Smooth muscle cell (in vitro differentiated cells): ENCODE results near the gene EIF2B1. TPM values are rescaled to one million over a fixed set of nuclear protein-coding genes. Genes with fewer than 3 reads are reported as not detected.

Experiments
- DNase-seq: peaks from one replicate; lab custom pipeline; 2025; ENCODE audit not compliant: unreplicated experiment; lab: John Stamatoyannopoulos, UW
- H2AFZ ChIP-seq: fragments of 200-600 bp; sonication (generic); 2 replicates; pipeline ENCODE4 v1.6.0; 2016; ENCODE audit warnings: antibody characterized with exemption, low read depth, mild to moderate bottlenecking
- H3F3A ChIP-seq: fragments of 200-600 bp; sonication (generic); 2 replicates; pipeline ENCODE4 v1.6.0; 2017; ENCODE audit warnings: antibody characterized with exemption, low read depth
- H3K27ac ChIP-seq: fragments of 200-600 bp; sonication (generic); 2 replicates; pipeline ENCODE4 v1.5.1; 2016; ENCODE audit warnings: low read depth, mild to moderate bottlenecking
- H3K27me3 ChIP-seq: fragments of 200-600 bp; sonication (generic); 2 replicates; pipeline ENCODE4 v1.6.1; 2016; ENCODE audit warnings: low read depth, mild to moderate bottlenecking
- H3K36me3 ChIP-seq: fragments of 200-600 bp; sonication (generic); 2 replicates; pipeline ENCODE4 v1.5.1; 2016; ENCODE audit warnings: low read depth
- H3K4me1 ChIP-seq: fragments of 200-600 bp; sonication (generic); 2 replicates; pipeline ENCODE4 v1.5.1; 2016; ENCODE audit warnings: low read depth
- H3K4me2 ChIP-seq: fragments of 200-600 bp; sonication (generic); 2 replicates; pipeline ENCODE4 v1.6.0; 2016; ENCODE audit warnings: mild to moderate bottlenecking
- H3K4me3 ChIP-seq: fragments of 200-600 bp; sonication (generic); 2 replicates; pipeline ENCODE4 v1.5.1; 2016; ENCODE audit warnings: mild to moderate bottlenecking
- H3K79me2 ChIP-seq: fragments of 200-600 bp; sonication (generic); 2 replicates; pipeline ENCODE4 v1.6.0; 2016; ENCODE audit warnings: low read depth, mild to moderate bottlenecking
- H3K9ac ChIP-seq: fragments of 200-600 bp; sonication (generic); 2 replicates; pipeline ENCODE4 v1.6.0; 2016; ENCODE audit warnings: low read depth
- H3K9me3 ChIP-seq: fragments of 200-600 bp; sonication (generic); replicated peaks from 2 replicates; pipeline ENCODE4 v1.5.1; 2016; ENCODE audit warnings: low read depth
- H4K20me1 ChIP-seq: fragments of 200-600 bp; sonication (generic); 2 replicates; pipeline ENCODE4 v1.6.0; 2016; ENCODE audit warnings: low read depth
- WGBS: methylation state at CpG from one replicate; pipeline ENCODE4 v1.1.7; 2016; ENCODE audit warnings: low lambda C conversion rate; 5-methylcytosine and 5-hydroxymethylcytosine counted together
- polyA plus RNA-seq: library from polyadenylated mRNA; unstranded; fragments of >200 nt; fragmentation: Nextera tagmentation; extraction: Ambion mirVana; gene quantifications from 2 replicates; pipeline ENCODE4 v1.2.1, GENCODE V29; 2016
- total RNA-seq: library from RNA; depleted of rRNA; stranded (reverse); fragments of >200 nt; gene quantifications from 2 replicates; pipeline ENCODE4 v1.2.3, GENCODE V29; 2014
- TF ChIP-seq, protein P1 (sequence below): fragments of 200-600 bp; sonication (generic); IDR thresholded peaks from 2 replicates; pipeline ENCODE4 v1.5.1; 2017; ENCODE audit warnings: borderline replicate concordance, mild to moderate bottlenecking, antibody characterized with exemption; ENCODE audit not compliant: insufficient read depth, poor library complexity, severe bottlenecking

EIF2B1 gene
- total and polyA plus RNA-seq, 2 experiments from 2014 or later: 47.0 to 87.4 TPM

DNA sequence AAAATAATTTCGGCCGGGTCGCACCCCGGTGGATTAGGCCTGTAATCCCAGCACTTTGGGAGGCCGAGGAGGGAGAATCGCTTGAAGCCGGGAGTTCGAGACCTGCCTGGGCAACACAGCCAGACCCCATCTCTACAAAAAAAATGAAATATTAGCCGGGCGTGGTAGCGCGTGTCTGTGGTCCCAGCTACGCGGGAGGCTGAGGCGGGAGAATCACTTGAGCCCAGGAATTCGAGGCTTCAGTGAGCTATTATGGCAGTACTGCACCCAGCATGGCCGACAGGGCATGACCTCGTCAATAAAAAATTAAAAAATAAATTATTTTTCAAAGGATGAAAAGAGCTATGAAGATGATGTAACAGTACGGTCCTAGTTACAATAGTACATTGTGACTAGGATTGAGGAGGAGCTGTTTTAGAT is 666 bp upstream of the EIF2B1 start:
- Histone ChIP-seq H3K4me1 (no peaks in the 10 kb centered on the region), H3K79me2 (peaks cover 30% of the 10 kb centered on the region), H3K27me3 (no peaks in the 10 kb centered on the region), H3F3A (no peaks in the 10 kb centered on the region), H3K9me3 (no peaks in the 10 kb centered on the region), H3K4me2 (peak overlapping the region; percentile 88), H3K36me3 (peaks cover 3% of the 10 kb centered on the region), H2AFZ (peak overlapping the region; percentile 53), H4K20me1 (no peaks in the 10 kb centered on the region), H3K9ac (peak overlapping the region; percentile 90), H3K27ac (peak overlapping the region; percentile 80), H3K4me3 (peak overlapping the region; percentile 78)
- 21% methylated on average over 19 of the region's 19 CpGs for WGBS
- TF ChIP-seq, protein P1, sequence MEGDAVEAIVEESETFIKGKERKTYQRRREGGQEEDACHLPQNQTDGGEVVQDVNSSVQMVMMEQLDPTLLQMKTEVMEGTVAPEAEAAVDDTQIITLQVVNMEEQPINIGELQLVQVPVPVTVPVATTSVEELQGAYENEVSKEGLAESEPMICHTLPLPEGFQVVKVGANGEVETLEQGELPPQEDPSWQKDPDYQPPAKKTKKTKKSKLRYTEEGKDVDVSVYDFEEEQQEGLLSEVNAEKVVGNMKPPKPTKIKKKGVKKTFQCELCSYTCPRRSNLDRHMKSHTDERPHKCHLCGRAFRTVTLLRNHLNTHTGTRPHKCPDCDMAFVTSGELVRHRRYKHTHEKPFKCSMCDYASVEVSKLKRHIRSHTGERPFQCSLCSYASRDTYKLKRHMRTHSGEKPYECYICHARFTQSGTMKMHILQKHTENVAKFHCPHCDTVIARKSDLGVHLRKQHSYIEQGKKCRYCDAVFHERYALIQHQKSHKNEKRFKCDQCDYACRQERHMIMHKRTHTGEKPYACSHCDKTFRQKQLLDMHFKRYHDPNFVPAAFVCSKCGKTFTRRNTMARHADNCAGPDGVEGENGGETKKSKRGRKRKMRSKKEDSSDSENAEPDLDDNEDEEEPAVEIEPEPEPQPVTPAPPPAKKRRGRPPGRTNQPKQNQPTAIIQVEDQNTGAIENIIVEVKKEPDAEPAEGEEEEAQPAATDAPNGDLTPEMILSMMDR: no peak
- no peak for DNase-seq

DNA sequence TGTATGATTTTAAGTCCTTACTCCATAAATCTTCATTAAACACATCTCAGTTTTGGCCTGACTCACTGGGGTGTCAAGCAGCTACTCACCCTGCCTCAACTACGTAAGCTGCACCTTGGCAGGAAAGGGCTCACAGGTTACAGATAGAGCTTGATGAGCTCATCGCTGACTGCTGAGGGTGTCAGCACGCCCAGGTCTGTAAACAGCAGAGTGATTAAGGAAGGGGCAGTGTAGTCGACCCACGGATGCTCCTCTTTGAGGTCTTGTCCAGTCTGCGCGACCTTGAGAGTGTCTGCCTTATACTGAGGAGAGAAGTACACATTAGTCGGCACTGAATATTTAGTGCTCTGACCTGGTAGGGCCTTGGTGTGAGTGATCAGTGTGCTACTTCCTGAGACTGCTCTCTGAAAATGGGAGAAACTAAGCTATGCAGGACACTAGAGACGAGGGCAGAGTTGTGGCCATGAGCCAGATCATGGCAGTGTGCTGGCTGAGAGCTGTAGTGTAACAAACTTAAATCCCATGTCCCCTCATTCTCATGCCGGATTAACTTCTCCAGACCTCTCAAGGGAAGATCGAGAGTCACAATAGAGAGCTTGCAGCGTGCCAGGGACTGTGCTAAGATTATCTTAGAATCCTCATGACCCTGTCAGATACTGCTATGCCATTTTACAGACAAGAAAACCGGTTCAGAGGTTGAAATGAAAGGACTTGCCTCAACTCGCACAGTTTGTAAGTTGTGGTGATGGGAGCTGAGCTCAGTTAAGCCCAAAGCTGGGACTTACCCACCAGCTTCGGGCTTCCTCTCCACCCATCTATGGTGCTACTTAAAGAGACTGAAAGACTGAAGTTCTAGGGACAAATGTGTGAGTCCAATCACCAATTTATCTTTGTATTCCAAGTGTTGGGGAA is 11.6 kb downstream of the EIF2B1 start:
- H3K9ac ChIP-seq: no peak overlapping the region
- H3K9me3 ChIP-seq: no peaks in the 10 kb centered on the region
- DNase-seq: no peak
- no peaks in the 10 kb centered on the region for H3K4me1 ChIP-seq
- no peak overlapping the region for H3K4me2 ChIP-seq
- H3K36me3 ChIP-seq: peaks cover 27% of the 10 kb centered on the region
- H3F3A ChIP-seq: peaks cover 7% of the 10 kb centered on the region
- H2AFZ ChIP-seq: no peak overlapping the region
- H4K20me1 ChIP-seq: no peaks in the 10 kb centered on the region
- no peaks in the 10 kb centered on the region for H3K79me2 ChIP-seq
- H3K4me3 ChIP-seq: no peak overlapping the region
- H3K27me3 ChIP-seq: no peaks in the 10 kb centered on the region
- H3K27ac ChIP-seq: no peak overlapping the region
- TF ChIP-seq, protein P1: no peak
- 92% methylated on average over 15 of the region's 15 CpGs for WGBS

DNA sequence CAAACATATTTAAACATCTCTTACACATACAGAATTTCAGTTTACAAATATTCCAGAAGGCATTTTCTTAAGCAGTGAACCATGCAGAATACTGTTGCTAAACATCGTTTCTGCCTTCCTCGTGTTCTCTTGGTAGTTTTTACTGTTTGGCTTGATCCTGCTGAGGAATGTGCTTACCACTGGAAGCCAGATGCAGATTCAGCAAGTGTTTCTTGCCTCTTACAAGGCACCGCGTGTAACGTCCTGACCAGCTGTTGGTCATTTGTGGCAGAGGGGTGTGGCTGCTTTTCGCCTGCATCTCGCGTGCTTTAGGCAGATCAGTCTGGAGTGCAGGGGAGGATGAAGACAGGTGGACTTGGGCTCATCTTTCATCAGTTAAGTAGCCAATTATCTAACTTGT is 12.4 kb downstream of the EIF2B1 start:
- no peak overlapping the region for H3K9ac ChIP-seq
- H3K27ac ChIP-seq: no peak overlapping the region
- no peak for DNase-seq
- H4K20me1 ChIP-seq: no peaks in the 10 kb centered on the region
- H2AFZ ChIP-seq: no peak overlapping the region
- no peak overlapping the region for H3K4me3 ChIP-seq
- peaks cover 19% of the 10 kb centered on the region for H3K36me3 ChIP-seq
- H3K27me3 ChIP-seq: no peaks in the 10 kb centered on the region
- no peaks in the 10 kb centered on the region for H3K9me3 ChIP-seq
- H3F3A ChIP-seq: peaks cover 7% of the 10 kb centered on the region
- no peaks in the 10 kb centered on the region for H3K4me1 ChIP-seq
- no peaks in the 10 kb centered on the region for H3K79me2 ChIP-seq
- TF ChIP-seq, protein P1: no peak
- 87% methylated on average over 8 of the region's 8 CpGs for WGBS
- H3K4me2 ChIP-seq: no peak overlapping the region
